Common myeloid progenitor, CD34-positive (primary cell): Measurements from ENCODE around the gene PLD5.

Experiments used
- CTCF ChIA-PET: fragments of 350-600 bp; sonication (Branson Sonifier 250); formaldehyde crosslinking; loops from one replicate; lab custom pipeline; 2021; ENCODE audit warnings: antibody characterized with exemption; lab: Charles Lee
- POLR2A ChIA-PET: fragments of 350-600 bp; sonication (Branson Sonifier 250); formaldehyde crosslinking; loops from one replicate; lab custom pipeline; 2021; ENCODE audit warnings: antibody characterized with exemption; lab: Charles Lee
- DNase-seq, 3 donors: peaks; one replicate each; pipeline versions ENCODE4 v3.0.0 to v3.0.0-alpha.2; 2013
- H3K27ac ChIP-seq, 2 experiments: 1 replicate in 1 of 2; 2 replicates in 1 of 2; pipeline ENCODE4 v1.7.0; 2013; ENCODE audit warnings: inconsistent platforms in 2 of 2, low read length in 2 of 2, mild to moderate bottlenecking in 2 of 2, low read depth in 1 of 2, moderate library complexity in 1 of 2; ENCODE audit not compliant: severe bottlenecking in 2 of 2, insufficient read depth in 1 of 2, poor library complexity in 1 of 2
- H3K27me3 ChIP-seq, 5 experiments: replicated peaks in 2 of 5; 1 replicate in 3 of 5; 2 replicates in 2 of 5; pipeline versions ENCODE4 v1.6.1 to v1.7.0; 2013; ENCODE audit warnings: low read length in 4 of 5, mild to moderate bottlenecking in 2 of 5, moderate library complexity in 2 of 5, inconsistent platforms in 1 of 5; ENCODE audit not compliant: insufficient read depth in 5 of 5, control insufficient read depth in 4 of 5
- H3K36me3 ChIP-seq, 4 experiments: 1 replicate in 2 of 4; 2 replicates in 2 of 4; pipeline versions ENCODE4 v1.6.1 to v1.7.0; 2013; ENCODE audit warnings: low read length in 3 of 4, control low read depth in 1 of 4, mild to moderate bottlenecking in 1 of 4; ENCODE audit not compliant: control insufficient read depth in 4 of 4, insufficient read depth in 4 of 4
- H3K4me1 ChIP-seq, 4 experiments: 1 replicate in 3 of 4; 2 replicates in 1 of 4; pipeline versions ENCODE4 v1.6.1 to v1.7.1; 2013; ENCODE audit warnings: low read length in 3 of 4, mild to moderate bottlenecking in 3 of 4, control low read depth in 1 of 4, inconsistent platforms in 1 of 4, moderate library complexity in 1 of 4; ENCODE audit not compliant: control insufficient read depth in 4 of 4, insufficient read depth in 4 of 4; ENCODE audit errors: control extremely low read depth in 1 of 4
- H3K4me3 ChIP-seq, 7 experiments: 1 replicate in 4 of 7; 2 replicates in 3 of 7; pipeline versions ENCODE4 v1.5.1 to v1.7.0; 2013; ENCODE audit warnings: mild to moderate bottlenecking in 7 of 7, low read length in 6 of 7, moderate library complexity in 6 of 7, inconsistent platforms in 2 of 7, low read depth in 2 of 7, control low read depth in 1 of 7; ENCODE audit not compliant: insufficient read depth in 4 of 7, control insufficient read depth in 1 of 7; ENCODE audit errors: extremely low read depth in 1 of 7
- H3K9me3 ChIP-seq, 5 experiments: 1 replicate in 4 of 5; 2 replicates in 1 of 5; pipeline versions ENCODE4 v1.6.1 to v1.7.1; 2013; ENCODE audit warnings: low read length in 4 of 5, mild to moderate bottlenecking in 2 of 5, inconsistent platforms in 1 of 5, low read depth in 1 of 5, moderate library complexity in 1 of 5; ENCODE audit not compliant: control insufficient read depth in 4 of 5, insufficient read depth in 2 of 5; ENCODE audit errors: control extremely low read depth in 1 of 5
- WGBS: methylation state at CpG from one replicate; pipeline ENCODE4 v1.1.5; 2013; ENCODE audit not compliant: insufficient coverage; 5-methylcytosine and 5-hydroxymethylcytosine counted together

Gene PLD5

GRCh38 chr1:242033447-242033846 is 491.1 kb downstream of the PLD5 start:
- no peak for DNase-seq
- Histone ChIP-seq H3K27me3 (peaks cover 0 to 5% (median 0%) of the 10 kb centered on the region in 5 experiments), H3K4me1 (no peaks in the 10 kb centered on the region), H3K4me3 (no peak overlapping the region), H3K9me3 (no peaks in the 10 kb centered on the region), H3K27ac (no peak overlapping the region), H3K36me3 (no peaks in the 10 kb centered on the region)
- ChIA-PET CTCF (no interaction called here), POLR2A (no interaction called here)
- 77% methylated on average over 3 of the region's 4 CpGs for WGBS
